Spleen (tissue), 7 donors: ENCODE measurements around the gene SLC30A3.

Source experiments
- CTCF ChIP-seq, 11 experiments: fragments of 200-600 bp in 7 of 11; fragments of 450-650 bp in 4 of 11; sonication (generic) in 4 of 11; IDR thresholded peaks in 8 of 11; conservative IDR thresholded peaks in 3 of 11; 1 replicate in 7 of 11; 2 replicates in 4 of 11; pipeline versions ENCODE4 v1.4.0 to v1.8.0; 2016 to 2021; ENCODE audit warnings: antibody characterized with exemption in 11 of 11, inconsistent platforms in 4 of 11, mild to moderate bottlenecking in 1 of 11
- POLR2AphosphoS5 ChIP-seq, 3 donors: sonication (generic); formaldehyde crosslinking; IDR thresholded peaks; one replicate each; pipeline ENCODE4 v1.5.1; 2017; ENCODE audit warnings: antibody characterized with exemption in 3 of 3
- donor health status: DM: no; HTN: no; CAD: no; lungs with moderate emphysema.
- donor health status: DM: no; HTN: no; CAD: no.
- donor health status: DM: no; HTN: no; CAD: no.

- TF ChIP-seq CTCF (IDR thresholded peaks at IDR 0.05 in 8 of 11, conservative IDR thresholded peaks at IDR 0.05 in 3 of 11) (no peak), POLR2AphosphoS5 (IDR thresholded peaks at IDR 0.05) (no peak)
These were observed 25.4 kb downstream of the SLC30A3 start for GRCh38 chr2:27237341-27237945.
